RPMI7951 (cell line): ENCODE measurements around the gene DNAAF9. TPM values are rescaled to one million over a fixed set of nuclear protein-coding genes. Genes with fewer than 3 reads are reported as not detected.
A peak's percentile ranks its signal among the peaks of the same experiment; 100 is the strongest.
"Not testable (repeated sequence)": the region's sequence is repeated elsewhere in the genome, so short reads cannot be mapped to it uniquely, and the experiment has no call there.

Source experiments
- DNase-seq: peaks from one replicate; pipeline ENCODE4 v3.0.0-alpha.2; 2012; ENCODE audit warnings: low read depth
- total RNA-seq: library from RNA; depleted of rRNA; stranded (reverse); fragments of >200 nt; shearing (Covaris generic); gene quantifications from 2 replicates; pipeline ENCODE4 v1.2.3, GENCODE V29; 2014; rRNA removed

The DNAAF9 gene
- total RNA-seq = 11.5 and 12.0 TPM in 2 replicates

GRCh38 chr20:3407040-3407770 lies at the start of gene DNAAF9:
Gene DNAAF9 (minus strand): TSS chr20:3407669. CDS start chr20:3407557, 112 bp downstream.
- peak; percentile 65 for DNase-seq

- DNase-seq = no peak
These were observed 49.2 kb upstream of the DNAAF9 start for GRCh38 chr20:3456648-3457047.

- DNase-seq = peak; percentile 50
These were observed 47.4 kb upstream of the DNAAF9 start for GRCh38 chr20:3454831-3455230.

GRCh38 chr20:3452690-3453089 lies 45.2 kb upstream of the DNAAF9 start:
- DNase-seq = peak; percentile 47

GRCh38 chr20:3452136-3452535 lies 44.7 kb upstream of the DNAAF9 start:
- peak; percentile 18 for DNase-seq

GRCh38 chr20:3449319-3449718 lies 41.9 kb upstream of the DNAAF9 start:
- DNase-seq = no peak

GRCh38 chr20:3447321-3447720 lies 39.9 kb upstream of the DNAAF9 start:
- no peak for DNase-seq

GRCh38 chr20:3446779-3447178 lies 39.3 kb upstream of the DNAAF9 start:
- DNase-seq = no peak

- DNase-seq = no peak
These were observed 29.6 kb upstream of the DNAAF9 start for GRCh38 chr20:3436864-3437574.

GRCh38 chr20:3434232-3434631 lies 26.8 kb upstream of the DNAAF9 start:
- DNase-seq = no peak

- DNase-seq = no peak
These were observed 26.3 kb upstream of the DNAAF9 start for GRCh38 chr20:3433744-3434143.

GRCh38 chr20:3432844-3433243 lies 25.4 kb upstream of the DNAAF9 start:
- no peak for DNase-seq

GRCh38 chr20:3431109-3431508 lies 23.6 kb upstream of the DNAAF9 start:
- no peak for DNase-seq

- no peak for DNase-seq
These were observed 23.1 kb upstream of the DNAAF9 start for GRCh38 chr20:3430376-3431069.

GRCh38 chr20:3426766-3427165 lies 19.3 kb upstream of the DNAAF9 start:
- not testable (repeated sequence) for DNase-seq

GRCh38 chr20:3423126-3423525 lies 15.7 kb upstream of the DNAAF9 start:
- no peak for DNase-seq

GRCh38 chr20:3421985-3422384 lies 14.5 kb upstream of the DNAAF9 start:
- DNase-seq = no peak

- peak; percentile 78 for DNase-seq
These were observed 12.8 kb upstream of the DNAAF9 start for GRCh38 chr20:3420211-3420707.

- DNase-seq = not testable (repeated sequence)
These were observed 10.7 kb upstream of the DNAAF9 start for GRCh38 chr20:3418161-3418560.

- no peak for DNase-seq
These were observed 6.7 kb upstream of the DNAAF9 start for GRCh38 chr20:3414122-3414521.

- DNase-seq = no peak
These were observed 6.0 kb upstream of the DNAAF9 start for GRCh38 chr20:3413393-3413889.
